HUES6 (cell line): Measurements from ENCODE around the gene PDZD2.
"Not testable (repeated sequence)": the region's sequence is repeated elsewhere in the genome, so short reads cannot be mapped to it uniquely, and the experiment has no call there.

ENCODE experiments used
- H3K27ac ChIP-seq: 2 replicates; pipeline ENCODE4 v1.7.0; 2013; ENCODE audit warnings: low read depth, mild to moderate bottlenecking, low read length, inconsistent platforms
- H3K27me3 ChIP-seq: 2 replicates; pipeline ENCODE4 v1.6.1; 2013; ENCODE audit warnings: low read length; ENCODE audit not compliant: control insufficient read depth, insufficient read depth
- H3K36me3 ChIP-seq: 2 replicates; pipeline ENCODE4 v1.6.1; 2013; ENCODE audit warnings: low read length; ENCODE audit not compliant: control insufficient read depth, insufficient read depth
- H3K4me1 ChIP-seq: 2 replicates; pipeline ENCODE4 v1.6.1; 2013; ENCODE audit warnings: low read length; ENCODE audit not compliant: control insufficient read depth, insufficient read depth
- H3K4me3 ChIP-seq: 2 replicates; pipeline ENCODE4 v1.5.1; 2013; ENCODE audit warnings: low read depth, low read length
- H3K9ac ChIP-seq: one replicate; pipeline ENCODE4 v1.6.1; 2013; ENCODE audit warnings: mild to moderate bottlenecking, low read length
- H3K9me3 ChIP-seq: 2 replicates; pipeline ENCODE4 v1.6.1; 2013; ENCODE audit warnings: low read depth, low read length; ENCODE audit not compliant: control insufficient read depth, insufficient read depth

The PDZD2 gene

GRCh38 chr5:32078855-32079254 lies 439.9 kb downstream of the PDZD2 start:
- H3K27ac ChIP-seq, H3K27me3 ChIP-seq, H3K9me3 ChIP-seq, H3K9ac ChIP-seq, H3K4me1 ChIP-seq, H3K36me3 ChIP-seq, H3K4me3 ChIP-seq: not testable (repeated sequence)

GRCh38 chr5:32080565-32080964 lies 441.6 kb downstream of the PDZD2 start:
- not testable (repeated sequence) for H3K9me3 ChIP-seq, H3K9ac ChIP-seq, H3K27ac ChIP-seq, H3K4me3 ChIP-seq, H3K27me3 ChIP-seq, H3K36me3 ChIP-seq, H3K4me1 ChIP-seq

- no peaks in the 10 kb centered on the region for H3K9me3 ChIP-seq
- H3K27ac ChIP-seq = no peak overlapping the region
- no peaks in the 10 kb centered on the region for H3K4me1 ChIP-seq
- H3K4me3 ChIP-seq = no peak overlapping the region
- no peaks in the 10 kb centered on the region for H3K27me3 ChIP-seq
- H3K36me3 ChIP-seq = peaks cover 2% of the 10 kb centered on the region; the same call in 1 of the 2 replicates
- no peak overlapping the region for H3K9ac ChIP-seq
Measured at GRCh38 chr5:32082701-32083100, 443.8 kb downstream of the PDZD2 start.

- Histone ChIP-seq H3K9me3 (no peaks in the 10 kb centered on the region), H3K4me1 (no peaks in the 10 kb centered on the region), H3K27me3 (no peaks in the 10 kb centered on the region), H3K27ac (no peak overlapping the region), H3K36me3 (peaks cover 2% of the 10 kb centered on the region; the same call in 1 of the 2 replicates), H3K9ac (no peak overlapping the region), H3K4me3 (no peak overlapping the region)
Measured at GRCh38 chr5:32083981-32084430, 445.1 kb downstream of the PDZD2 start.

- H3K27ac ChIP-seq = no peak overlapping the region
- H3K4me3 ChIP-seq = no peak overlapping the region
- no peaks in the 10 kb centered on the region for H3K27me3 ChIP-seq
- no peak overlapping the region for H3K9ac ChIP-seq
- H3K36me3 ChIP-seq = peaks cover 2% of the 10 kb centered on the region; the same call in 1 of the 2 replicates
- no peaks in the 10 kb centered on the region for H3K9me3 ChIP-seq
- peaks cover 5% of the 10 kb centered on the region; the same call in 1 of the 2 replicates for H3K4me1 ChIP-seq
Measured at GRCh38 chr5:32087086-32088082, 448.5 kb downstream of the PDZD2 start.

GRCh38 chr5:32088214-32088613 lies 449.3 kb downstream of the PDZD2 start:
- no peaks in the 10 kb centered on the region for H3K27me3 ChIP-seq
- H3K4me1 ChIP-seq = peaks cover 8% of the 10 kb centered on the region
- H3K27ac ChIP-seq = no peak overlapping the region
- no peak overlapping the region for H3K4me3 ChIP-seq
- no peak overlapping the region for H3K9ac ChIP-seq
- no peaks in the 10 kb centered on the region for H3K9me3 ChIP-seq
- H3K36me3 ChIP-seq = peaks cover 2% of the 10 kb centered on the region; the same call in 1 of the 2 replicates

- H3K9me3 ChIP-seq = no peaks in the 10 kb centered on the region
- H3K9ac ChIP-seq = no peak overlapping the region
- H3K4me1 ChIP-seq = peaks cover 8% of the 10 kb centered on the region
- no peak overlapping the region for H3K27ac ChIP-seq
- no peaks in the 10 kb centered on the region for H3K27me3 ChIP-seq
- peaks cover 2% of the 10 kb centered on the region; the same call in 1 of the 2 replicates for H3K36me3 ChIP-seq
- H3K4me3 ChIP-seq = no peak overlapping the region
Measured at GRCh38 chr5:32089146-32090000, 450.4 kb downstream of the PDZD2 start.

GRCh38 chr5:32090026-32090754 lies 451.3 kb downstream of the PDZD2 start:
- Histone ChIP-seq H3K27me3 (no peaks in the 10 kb centered on the region), H3K9me3 (no peaks in the 10 kb centered on the region), H3K4me3 (no peak overlapping the region), H3K27ac (no peak overlapping the region), H3K4me1 (peaks cover 8% of the 10 kb centered on the region), H3K36me3 (peaks cover 2% of the 10 kb centered on the region; the same call in 1 of the 2 replicates), H3K9ac (no peak overlapping the region)

- H3K9ac ChIP-seq = no peak overlapping the region
- no peaks in the 10 kb centered on the region for H3K9me3 ChIP-seq
- H3K27ac ChIP-seq = no peak overlapping the region
- H3K36me3 ChIP-seq = peaks cover 2% of the 10 kb centered on the region; the same call in 1 of the 2 replicates
- no peak overlapping the region for H3K4me3 ChIP-seq
- H3K4me1 ChIP-seq = peaks cover 8% of the 10 kb centered on the region
- H3K27me3 ChIP-seq = no peaks in the 10 kb centered on the region
Measured at GRCh38 chr5:32090755-32091128, 451.8 kb downstream of the PDZD2 start.

- peaks cover 8% of the 10 kb centered on the region for H3K4me1 ChIP-seq
- H3K27me3 ChIP-seq = no peaks in the 10 kb centered on the region
- H3K9me3 ChIP-seq = no peaks in the 10 kb centered on the region
- H3K27ac ChIP-seq = no peak overlapping the region
- H3K9ac ChIP-seq = no peak overlapping the region
- peaks cover 2% of the 10 kb centered on the region; the same call in 1 of the 2 replicates for H3K36me3 ChIP-seq
- H3K4me3 ChIP-seq = no peak overlapping the region
Measured at GRCh38 chr5:32092938-32093812, 454.2 kb downstream of the PDZD2 start.
